Liver (tissue), 9 donors: ENCODE results near the gene PDXK. TPM values are rescaled to one million over a fixed set of nuclear protein-coding genes. Genes with fewer than 3 reads are reported as not detected.

Experiments
- DNase-seq: peaks from one replicate; pipeline ENCODE4 v3.0.0-alpha.2; 2017; ENCODE audit warnings: low spot score
- H3K27ac ChIP-seq, 2 donors: one replicate each; pipeline ENCODE4 v1.7.0; 2013; ENCODE audit warnings: inconsistent platforms in 2 of 2, low read length in 2 of 2, control low read depth in 1 of 2, low read depth in 1 of 2, mild to moderate bottlenecking in 1 of 2
- H3K27me3 ChIP-seq, 4 donors: one replicate each; pipeline versions ENCODE4 v1.6.1 to v1.7.0; 2013; ENCODE audit warnings: low read length in 3 of 4, inconsistent platforms in 1 of 4, mild to moderate bottlenecking in 1 of 4, moderate library complexity in 1 of 4; ENCODE audit not compliant: control insufficient read depth in 4 of 4, insufficient read depth in 4 of 4
- H3K36me3 ChIP-seq, 4 donors: one replicate each; pipeline versions ENCODE4 v1.6.1 to v1.7.0; 2013; ENCODE audit warnings: low read length in 3 of 4, mild to moderate bottlenecking in 3 of 4, low read depth in 1 of 4, moderate library complexity in 1 of 4; ENCODE audit not compliant: control insufficient read depth in 4 of 4, insufficient read depth in 3 of 4
- H3K4me1 ChIP-seq, 4 donors: one replicate each; pipeline versions ENCODE4 v1.6.1 to v1.7.0; 2013; ENCODE audit warnings: low read length in 3 of 4, mild to moderate bottlenecking in 3 of 4, moderate library complexity in 1 of 4; ENCODE audit not compliant: control insufficient read depth in 4 of 4, insufficient read depth in 4 of 4
- H3K4me3 ChIP-seq, 3 donors: one replicate each; pipeline versions ENCODE4 v1.6.1 to v1.7.0; 2013; ENCODE audit warnings: low read length in 3 of 3, control low read depth in 1 of 3, low read depth in 1 of 3, mild to moderate bottlenecking in 1 of 3
- H3K9ac ChIP-seq, 2 donors: one replicate each; pipeline ENCODE4 v1.7.0; 2013; ENCODE audit warnings: low read length in 2 of 2, mild to moderate bottlenecking in 2 of 2, moderate library complexity in 2 of 2, control low read depth in 1 of 2, low read depth in 1 of 2
- H3K9me3 ChIP-seq, 4 donors: one replicate each; pipeline versions ENCODE4 v1.6.1 to v1.7.0; 2013; ENCODE audit warnings: low read length in 3 of 4; ENCODE audit not compliant: control insufficient read depth in 4 of 4
- EGR1 ChIP-seq, 2 donors: IDR thresholded peaks; 2 replicates each; pipeline ENCODE4 v1.6.1; 2016 to 2018; ENCODE audit warnings: antibody characterized with exemption in 2 of 2, low read depth in 2 of 2
- FOXA1 ChIP-seq: IDR thresholded peaks from 2 replicates; pipeline ENCODE4 v1.6.1; 2016; ENCODE audit warnings: antibody characterized with exemption
- GABPA ChIP-seq, 2 donors: IDR thresholded peaks in 1 of 2; conservative IDR thresholded peaks in 1 of 2; 2 replicates each; pipeline ENCODE4 v1.6.1; 2016; ENCODE audit warnings: antibody characterized with exemption in 2 of 2, mild to moderate bottlenecking in 1 of 2, moderate library complexity in 1 of 2
- HNF4A ChIP-seq, 2 donors: conservative IDR thresholded peaks; 2 replicates each; pipeline ENCODE4 v1.6.1; 2016; ENCODE audit warnings: antibody characterized with exemption in 2 of 2, mild to moderate bottlenecking in 2 of 2
- HNF4G ChIP-seq: IDR thresholded peaks from 2 replicates; pipeline ENCODE4 v1.6.1; 2016; ENCODE audit warnings: antibody characterized with exemption
- JUND ChIP-seq, 2 donors: IDR thresholded peaks; 2 replicates each; pipeline ENCODE4 v1.6.1; 2016; ENCODE audit warnings: antibody characterized with exemption in 2 of 2
- NR2F2 ChIP-seq: IDR thresholded peaks from 2 replicates; pipeline ENCODE4 v1.6.1; 2016; ENCODE audit warnings: antibody characterized with exemption
- RAD21 ChIP-seq, 2 donors: IDR thresholded peaks; 2 replicates each; pipeline ENCODE4 v1.6.1; 2016; ENCODE audit warnings: antibody characterized with exemption in 2 of 2, mild to moderate bottlenecking in 2 of 2
- RXRA ChIP-seq, 2 donors: IDR thresholded peaks; 2 replicates each; pipeline ENCODE4 v1.6.1; 2017 to 2018; ENCODE audit warnings: antibody characterized with exemption in 2 of 2, mild to moderate bottlenecking in 1 of 2
- SP1 ChIP-seq: IDR thresholded peaks from 2 replicates; pipeline ENCODE4 v1.6.1; 2018; ENCODE audit warnings: antibody characterized with exemption, mild to moderate bottlenecking
- YY1 ChIP-seq: IDR thresholded peaks from 2 replicates; pipeline ENCODE4 v1.6.1; 2016; ENCODE audit warnings: antibody characterized with exemption, mild to moderate bottlenecking
- WGBS: extraction: QIAGEN DNeasy Blood & Tissue Kit; methylation state at CpG from one replicate; pipeline ENCODE4 v1.1.7; 2013; 5-methylcytosine and 5-hydroxymethylcytosine counted together
- polyA plus RNA-seq, 2 donors: library from polyadenylated mRNA; stranded (reverse) in 1 of 2; unstranded in 1 of 2; fragments of 200-250 nt in 1 of 2; fragments of >200 nt in 1 of 2; fragmentation: Nextera tagmentation in 1 of 2; extraction: Ambion mirVana in 1 of 2; gene quantifications; one replicate each; pipeline versions ENCODE4 v1.2.1 to v1.2.3, GENCODE V29; 2013 to 2015
- total RNA-seq, 2 donors: library from RNA; depleted of rRNA; stranded (reverse); fragments of >200 nt; gene quantifications; one replicate each; pipeline ENCODE4 v1.2.3, GENCODE V29; 2014
- TF ChIP-seq, protein P1 (sequence below): IDR thresholded peaks from 2 replicates; pipeline ENCODE4 v1.6.1; 2016; ENCODE audit warnings: antibody characterized with exemption
- TF ChIP-seq, protein P2 (sequence below): IDR thresholded peaks from 2 replicates; pipeline ENCODE4 v1.6.1; 2016; ENCODE audit warnings: antibody characterized with exemption
- TF ChIP-seq, protein P3 (sequence below): fragments of 150-350 bp; IDR thresholded peaks from 2 replicates; pipeline ENCODE4 v1.5.1; 2017; ENCODE audit warnings: improper control_type of control experiment, low read depth, low read length; ENCODE audit not compliant: missing input control
- TF ChIP-seq, protein P4 (sequence below): IDR thresholded peaks from 2 replicates; pipeline ENCODE4 v1.6.1; 2016; ENCODE audit warnings: antibody characterized with exemption, mild to moderate bottlenecking
- donor health status: healthy.
- donor health status: healthy.
- donor health status: healthy.
- donor health status: healthy.
- donor health status: healthy.

Gene PDXK
- total and polyA plus RNA-seq, 4 donors, result 20.5 to 104 (median 34.9) TPM

DNA sequence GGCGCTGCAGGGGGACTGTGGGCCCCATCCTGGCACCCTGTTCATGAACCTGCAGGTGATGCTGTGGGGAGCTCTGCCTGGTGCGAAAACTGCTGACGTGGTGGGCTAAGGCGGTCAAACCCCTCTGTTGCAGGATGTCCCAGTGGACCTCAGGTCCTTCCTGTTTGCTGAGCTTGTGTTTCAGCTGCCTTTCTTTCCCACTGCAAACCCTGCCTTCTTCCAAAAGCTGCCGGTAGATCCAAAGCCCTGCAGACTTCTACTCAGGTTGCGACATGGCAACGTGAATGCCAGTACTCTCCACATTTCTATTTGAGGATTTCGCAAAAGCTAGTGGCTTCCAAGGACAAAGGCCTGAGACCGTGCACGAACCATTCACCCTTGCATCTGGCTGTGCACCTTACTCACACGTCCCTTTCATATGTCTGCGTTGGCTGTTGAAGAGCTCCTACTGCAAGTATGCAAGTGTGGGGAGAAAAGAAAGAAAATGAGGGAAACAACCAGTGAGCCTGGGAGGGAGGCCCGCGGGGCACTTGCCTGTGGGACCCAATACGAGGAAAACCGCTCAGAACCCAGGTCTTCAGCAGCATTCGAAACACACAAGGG lies 64.3 kb downstream of the PDXK start (continued):
- TF ChIP-seq, protein P1, sequence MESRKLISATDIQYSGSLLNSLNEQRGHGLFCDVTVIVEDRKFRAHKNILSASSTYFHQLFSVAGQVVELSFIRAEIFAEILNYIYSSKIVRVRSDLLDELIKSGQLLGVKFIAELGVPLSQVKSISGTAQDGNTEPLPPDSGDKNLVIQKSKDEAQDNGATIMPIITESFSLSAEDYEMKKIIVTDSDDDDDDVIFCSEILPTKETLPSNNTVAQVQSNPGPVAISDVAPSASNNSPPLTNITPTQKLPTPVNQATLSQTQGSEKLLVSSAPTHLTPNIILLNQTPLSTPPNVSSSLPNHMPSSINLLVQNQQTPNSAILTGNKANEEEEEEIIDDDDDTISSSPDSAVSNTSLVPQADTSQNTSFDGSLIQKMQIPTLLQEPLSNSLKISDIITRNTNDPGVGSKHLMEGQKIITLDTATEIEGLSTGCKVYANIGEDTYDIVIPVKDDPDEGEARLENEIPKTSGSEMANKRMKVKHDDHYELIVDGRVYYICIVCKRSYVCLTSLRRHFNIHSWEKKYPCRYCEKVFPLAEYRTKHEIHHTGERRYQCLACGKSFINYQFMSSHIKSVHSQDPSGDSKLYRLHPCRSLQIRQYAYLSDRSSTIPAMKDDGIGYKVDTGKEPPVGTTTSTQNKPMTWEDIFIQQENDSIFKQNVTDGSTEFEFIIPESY, result no peak
- TF ChIP-seq JUND (IDR thresholded peaks at IDR 0.05) (peak; percentile 45 to 65), YY1 (peak; percentile 86), RXRA (IDR thresholded peaks at IDR 0.05) (peak; percentile 96 to 97), RAD21 (IDR thresholded peaks at IDR 0.05) (peak in 1 of 2 donors; percentile 65)
- TF ChIP-seq, protein P2, sequence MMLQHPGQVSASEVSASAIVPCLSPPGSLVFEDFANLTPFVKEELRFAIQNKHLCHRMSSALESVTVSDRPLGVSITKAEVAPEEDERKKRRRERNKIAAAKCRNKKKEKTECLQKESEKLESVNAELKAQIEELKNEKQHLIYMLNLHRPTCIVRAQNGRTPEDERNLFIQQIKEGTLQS, result no peak

DNA sequence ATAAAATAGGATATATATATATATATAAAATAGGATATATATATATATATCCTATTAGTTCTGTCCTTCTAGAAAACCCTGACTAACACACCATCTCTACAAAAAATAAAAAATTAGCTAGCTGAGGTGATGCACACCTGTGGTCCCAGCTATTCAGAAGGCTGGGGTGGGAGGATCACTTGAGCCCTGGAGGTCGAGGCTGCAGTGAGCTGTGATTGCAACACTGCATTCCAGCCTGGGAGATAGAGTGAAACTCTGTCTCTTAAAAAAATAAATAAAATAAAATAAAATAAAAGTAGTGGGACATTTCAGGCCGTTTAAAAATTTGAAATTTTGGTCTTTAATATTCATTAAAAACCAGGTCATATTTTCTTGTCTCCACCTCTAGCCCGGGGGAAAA lies 66.2 kb downstream of the PDXK start:
- TF ChIP-seq JUND (IDR thresholded peaks at IDR 0.05) (no peak), RXRA (IDR thresholded peaks at IDR 0.05) (no peak), EGR1 (IDR thresholded peaks at IDR 0.05; ENCODE audit: low read depth in 2 of 2) (no peak), FOXA1 (no peak), SP1 (no peak)
- TF ChIP-seq, protein P2, result no peak
- TF ChIP-seq, protein P3, sequence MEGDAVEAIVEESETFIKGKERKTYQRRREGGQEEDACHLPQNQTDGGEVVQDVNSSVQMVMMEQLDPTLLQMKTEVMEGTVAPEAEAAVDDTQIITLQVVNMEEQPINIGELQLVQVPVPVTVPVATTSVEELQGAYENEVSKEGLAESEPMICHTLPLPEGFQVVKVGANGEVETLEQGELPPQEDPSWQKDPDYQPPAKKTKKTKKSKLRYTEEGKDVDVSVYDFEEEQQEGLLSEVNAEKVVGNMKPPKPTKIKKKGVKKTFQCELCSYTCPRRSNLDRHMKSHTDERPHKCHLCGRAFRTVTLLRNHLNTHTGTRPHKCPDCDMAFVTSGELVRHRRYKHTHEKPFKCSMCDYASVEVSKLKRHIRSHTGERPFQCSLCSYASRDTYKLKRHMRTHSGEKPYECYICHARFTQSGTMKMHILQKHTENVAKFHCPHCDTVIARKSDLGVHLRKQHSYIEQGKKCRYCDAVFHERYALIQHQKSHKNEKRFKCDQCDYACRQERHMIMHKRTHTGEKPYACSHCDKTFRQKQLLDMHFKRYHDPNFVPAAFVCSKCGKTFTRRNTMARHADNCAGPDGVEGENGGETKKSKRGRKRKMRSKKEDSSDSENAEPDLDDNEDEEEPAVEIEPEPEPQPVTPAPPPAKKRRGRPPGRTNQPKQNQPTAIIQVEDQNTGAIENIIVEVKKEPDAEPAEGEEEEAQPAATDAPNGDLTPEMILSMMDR, result no peak
- Histone ChIP-seq H3K36me3 (no peaks in the 10 kb centered on the region), H3K27me3 (no peaks in the 10 kb centered on the region), H3K4me3 (no peak overlapping the region), H3K9ac (no peak overlapping the region), H3K4me1 (peaks cover 9 to 19% (median 15%) of the 10 kb centered on the region in 4 donors), H3K27ac (no peak overlapping the region), H3K9me3 (no peaks in the 10 kb centered on the region)
- no peak for DNase-seq
- WGBS, result 64% methylated on average over 3 of the region's 3 CpGs

DNA sequence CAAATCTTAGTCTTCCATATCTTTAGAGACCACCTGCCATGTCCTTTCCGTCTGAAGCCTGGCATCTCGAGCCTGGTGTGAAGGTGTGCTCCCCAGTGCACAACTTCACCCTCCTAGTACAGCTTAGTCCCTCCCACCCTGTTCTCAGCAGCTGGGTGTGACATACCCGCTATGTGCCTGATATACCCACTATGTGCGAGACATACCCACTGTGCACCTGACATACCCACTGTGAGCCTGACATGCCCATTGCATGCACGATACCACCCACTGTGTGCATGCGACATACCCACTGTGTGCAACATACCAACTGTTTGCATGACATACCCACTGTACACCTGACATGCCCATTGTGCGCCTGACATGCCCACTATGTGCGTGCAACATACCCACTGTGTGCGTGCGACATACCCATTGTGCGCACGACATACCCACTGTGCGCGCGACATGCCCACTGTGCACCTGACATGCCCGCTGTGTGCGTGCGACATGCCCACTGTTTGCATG lies 67.4 kb downstream of the PDXK start:
- Histone ChIP-seq H3K27ac (no peak overlapping the region), H3K27me3 (no peaks in the 10 kb centered on the region), H3K4me3 (no peak overlapping the region), H3K9ac (no peak overlapping the region), H3K9me3 (no peaks in the 10 kb centered on the region), H3K36me3 (no peaks in the 10 kb centered on the region), H3K4me1 (peaks cover 8 to 27% (median 22%) of the 10 kb centered on the region in 4 donors)
- 93% methylated on average over 18 of the region's 18 CpGs for WGBS
- no peak for DNase-seq
- TF ChIP-seq YY1, result no peak
- TF ChIP-seq HNF4G, result no peak
- no peak for TF ChIP-seq RAD21 (IDR thresholded peaks at IDR 0.05)
- no peak for TF ChIP-seq JUND (IDR thresholded peaks at IDR 0.05)
- TF ChIP-seq, protein P4, sequence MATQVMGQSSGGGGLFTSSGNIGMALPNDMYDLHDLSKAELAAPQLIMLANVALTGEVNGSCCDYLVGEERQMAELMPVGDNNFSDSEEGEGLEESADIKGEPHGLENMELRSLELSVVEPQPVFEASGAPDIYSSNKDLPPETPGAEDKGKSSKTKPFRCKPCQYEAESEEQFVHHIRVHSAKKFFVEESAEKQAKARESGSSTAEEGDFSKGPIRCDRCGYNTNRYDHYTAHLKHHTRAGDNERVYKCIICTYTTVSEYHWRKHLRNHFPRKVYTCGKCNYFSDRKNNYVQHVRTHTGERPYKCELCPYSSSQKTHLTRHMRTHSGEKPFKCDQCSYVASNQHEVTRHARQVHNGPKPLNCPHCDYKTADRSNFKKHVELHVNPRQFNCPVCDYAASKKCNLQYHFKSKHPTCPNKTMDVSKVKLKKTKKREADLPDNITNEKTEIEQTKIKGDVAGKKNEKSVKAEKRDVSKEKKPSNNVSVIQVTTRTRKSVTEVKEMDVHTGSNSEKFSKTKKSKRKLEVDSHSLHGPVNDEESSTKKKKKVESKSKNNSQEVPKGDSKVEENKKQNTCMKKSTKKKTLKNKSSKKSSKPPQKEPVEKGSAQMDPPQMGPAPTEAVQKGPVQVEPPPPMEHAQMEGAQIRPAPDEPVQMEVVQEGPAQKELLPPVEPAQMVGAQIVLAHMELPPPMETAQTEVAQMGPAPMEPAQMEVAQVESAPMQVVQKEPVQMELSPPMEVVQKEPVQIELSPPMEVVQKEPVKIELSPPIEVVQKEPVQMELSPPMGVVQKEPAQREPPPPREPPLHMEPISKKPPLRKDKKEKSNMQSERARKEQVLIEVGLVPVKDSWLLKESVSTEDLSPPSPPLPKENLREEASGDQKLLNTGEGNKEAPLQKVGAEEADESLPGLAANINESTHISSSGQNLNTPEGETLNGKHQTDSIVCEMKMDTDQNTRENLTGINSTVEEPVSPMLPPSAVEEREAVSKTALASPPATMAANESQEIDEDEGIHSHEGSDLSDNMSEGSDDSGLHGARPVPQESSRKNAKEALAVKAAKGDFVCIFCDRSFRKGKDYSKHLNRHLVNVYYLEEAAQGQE, result no peak
- no peak for TF ChIP-seq GABPA (IDR thresholded peaks at IDR 0.05 in 1 of 2, conservative IDR thresholded peaks at IDR 0.05 in 1 of 2)
- no peak for TF ChIP-seq NR2F2
- TF ChIP-seq, protein P3, result no peak
- no peak for TF ChIP-seq EGR1 (IDR thresholded peaks at IDR 0.05; ENCODE audit: low read depth in 2 of 2)
- TF ChIP-seq SP1, result no peak
- no peak for TF ChIP-seq HNF4A (conservative IDR thresholded peaks at IDR 0.05)
- TF ChIP-seq, protein P1, result no peak
- TF ChIP-seq FOXA1, result no peak
- no peak for TF ChIP-seq RXRA (IDR thresholded peaks at IDR 0.05)
